ENCODE data around the gene PARD3.

DNA sequence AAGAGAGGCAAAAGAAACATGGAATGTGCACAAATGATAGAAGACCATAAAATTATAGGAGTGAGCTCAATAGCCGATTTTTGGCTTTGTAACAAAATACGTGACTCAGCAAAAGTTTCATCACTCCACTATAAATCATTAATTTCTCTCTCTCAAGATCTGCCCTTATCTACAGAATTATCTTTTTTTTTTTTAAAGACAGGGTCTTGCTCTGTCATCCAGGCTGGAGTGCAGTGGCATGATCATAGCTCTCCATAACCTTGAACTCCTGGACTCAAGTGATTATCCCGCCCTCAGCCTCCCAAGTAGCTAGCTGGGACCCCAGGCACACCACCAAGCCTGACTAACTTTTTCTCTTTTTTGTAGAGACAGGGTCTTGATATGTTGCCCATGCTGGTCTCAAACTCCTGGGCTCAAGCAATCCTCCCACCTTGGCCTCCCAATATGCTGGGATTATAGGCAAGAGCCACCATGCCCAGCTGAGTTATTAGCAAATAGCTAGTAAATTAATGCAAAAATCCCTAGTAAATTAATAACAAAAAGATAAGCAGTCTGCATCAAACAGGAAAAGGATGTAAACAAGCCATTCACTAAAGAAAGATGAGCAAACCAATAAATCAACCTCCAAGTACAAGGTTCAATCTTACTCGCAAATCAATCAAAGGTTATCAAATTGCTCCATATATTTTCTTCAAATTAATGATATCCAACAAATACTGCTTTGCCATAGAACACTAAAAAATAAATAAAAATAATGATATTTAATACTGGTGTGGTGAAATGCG is 450.7 kb downstream of the PARD3 start:
- TF ChIP-seq CTCF (IDR thresholded peaks at IDR 0.05) (no peak), POLR2A (IDR thresholded peaks at IDR 0.05) (no peak)
